PC-3 (cell line): ENCODE results near the gene FOXN3. TPM values are rescaled to one million over a fixed set of nuclear protein-coding genes. Genes with fewer than 3 reads are reported as not detected.

Experiments used
- ATAC-seq: fragments of 200-7000 bp; cut with Tn5 transposase; 2 replicates; pipeline ENCODE4 v1.9.1; 2020; ENCODE audit warnings: mild to moderate bottlenecking, moderate library complexity
- BruUV-seq: library from RNA; stranded (reverse); fragments of 400-500 nt; replicated peaks from 2 replicates; lab custom pipeline; 2021; lab: Mats Ljungman, UMichigan
- CTCF ChIA-PET: fragments of 300-600 bp; sonication (Branson Sonifier 250); formaldehyde crosslinking; loops from one replicate; lab custom pipeline; 2022; ENCODE audit warnings: antibody characterized with exemption; lab: Charles Lee
- POLR2A ChIA-PET: fragments of 300-600 bp; sonication (Branson Sonifier 250); formaldehyde crosslinking; loops from one replicate; lab custom pipeline; 2022; ENCODE audit warnings: antibody characterized with exemption; ENCODE audit not compliant: unreplicated experiment; lab: Charles Lee
- DNase-seq: peaks from one replicate; pipeline ENCODE4 v3.0.0-alpha.2; 2015
- H2AFZ ChIP-seq: fragments of 300-600 bp; sonication (generic); 2 replicates; pipeline ENCODE4 v1.6.0; 2016; ENCODE audit warnings: antibody characterized with exemption, low read length
- H3F3A ChIP-seq: fragments of 300-600 bp; sonication (generic); one replicate; pipeline ENCODE4 v1.6.0; 2017; ENCODE audit warnings: antibody characterized with exemption, low read length, control low read depth, mild to moderate bottlenecking; ENCODE audit not compliant: unreplicated experiment
- H3K27ac ChIP-seq: fragments of 300-600 bp; sonication (generic); 2 replicates; pipeline ENCODE4 v1.5.1; 2016; ENCODE audit warnings: mild to moderate bottlenecking, low read length
- H3K27me3 ChIP-seq: fragments of 300-600 bp; sonication (generic); 2 replicates; pipeline ENCODE4 v1.6.1; 2016; ENCODE audit warnings: low read length, mixed read lengths
- H3K36me3 ChIP-seq: fragments of 300-600 bp; sonication (generic); 2 replicates; pipeline ENCODE4 v1.6.1; 2016; ENCODE audit warnings: low read depth, mixed run types, low read length, mixed read lengths
- H3K4me1 ChIP-seq: fragments of 300-600 bp; sonication (generic); 2 replicates; pipeline ENCODE4 v1.5.1; 2016; ENCODE audit warnings: low read length; ENCODE audit not compliant: insufficient read depth
- H3K4me2 ChIP-seq: fragments of 300-600 bp; sonication (generic); 2 replicates; pipeline ENCODE4 v1.6.0; 2016; ENCODE audit warnings: low read length
- H3K4me3 ChIP-seq: fragments of 300-600 bp; sonication (generic); 2 replicates; pipeline ENCODE4 v1.5.1; 2016; ENCODE audit warnings: mild to moderate bottlenecking, low read length, mixed read lengths
- H3K79me2 ChIP-seq: fragments of 300-600 bp; sonication (generic); 2 replicates; pipeline ENCODE4 v1.6.1; 2017; ENCODE audit warnings: low read length, mixed read lengths
- H3K9ac ChIP-seq: fragments of 300-600 bp; sonication (generic); 2 replicates; pipeline ENCODE4 v1.6.0; 2016; ENCODE audit warnings: mild to moderate bottlenecking, low read length
- H3K9me2 ChIP-seq: fragments of 300-600 bp; sonication (generic); replicated peaks from 2 replicates; pipeline ENCODE4 v1.6.1; 2016; ENCODE audit warnings: mixed run types, low read length, mixed read lengths
- H3K9me3 ChIP-seq: fragments of 300-600 bp; sonication (generic); 2 replicates; pipeline ENCODE4 v1.6.1; 2016; ENCODE audit warnings: low read length, mixed read lengths
- H4K20me1 ChIP-seq: fragments of 300-600 bp; sonication (generic); 2 replicates; pipeline ENCODE4 v1.6.1; 2016; ENCODE audit warnings: low read length, mixed read lengths
- EZH2 ChIP-seq: fragments of 300-600 bp; sonication (generic); IDR thresholded peaks from one replicate; pipeline ENCODE4 v1.6.1; 2017; ENCODE audit warnings: antibody characterized with exemption, mild to moderate bottlenecking, low read length; ENCODE audit not compliant: unreplicated experiment
- EZH2phosphoT487 ChIP-seq: fragments of 300-600 bp; sonication (generic); IDR thresholded peaks from 2 replicates; pipeline ENCODE4 v1.6.1; 2018; ENCODE audit warnings: mild to moderate bottlenecking, antibody characterized with exemption, low read length, borderline replicate concordance
- intact Hi-C: fragments of 100-400 bp; cut with micrococcal nuclease; formaldehyde crosslinking; loops from 2 replicates; pipeline ENCODE4 v1.9.0; 2023
- total RNA-seq: library from RNA; depleted of rRNA; stranded (reverse); fragments of >200 nt; gene quantifications from 2 replicates; pipeline ENCODE4 v1.2.3, GENCODE V29; 2014
- TF ChIP-seq, protein P1 (sequence below): fragments of 300-600 bp; sonication (generic); conservative IDR thresholded peaks from 2 replicates; pipeline ENCODE4 v1.5.1; 2017; ENCODE audit warnings: antibody characterized with exemption, low read depth, mild to moderate bottlenecking, low read length

FOXN3 gene
- total RNA-seq, 1 experiment from 2014 or later, result 13.3 TPM

- H3K4me3 ChIP-seq, result no peak overlapping the region
- intact Hi-C loops, result no loop called here
Measured at GRCh38 chr14:89344920-89345254, 72.1 kb downstream of the FOXN3 start.

DNA sequence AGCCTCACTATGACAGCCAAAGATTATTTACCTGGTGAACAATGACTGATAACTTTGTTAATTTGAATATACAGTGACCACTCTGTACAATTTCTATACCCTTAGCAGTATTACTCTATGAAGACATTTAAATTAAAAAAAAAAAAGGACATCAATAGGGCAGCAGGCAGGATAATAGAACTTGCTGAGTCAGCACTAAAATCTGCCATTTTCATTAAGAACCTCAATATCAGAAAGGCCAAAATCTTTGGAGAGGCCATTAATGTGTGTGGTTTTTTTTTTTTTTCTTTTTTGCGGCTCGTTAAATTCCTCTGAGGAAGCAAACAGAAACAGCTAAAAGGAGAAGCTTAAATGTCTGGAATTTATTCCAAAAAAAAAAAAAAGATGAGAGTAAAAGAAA, 73.7 kb downstream of the FOXN3 start:
- Histone ChIP-seq H3K4me1 (no peaks in the 10 kb centered on the region), H2AFZ (no peak overlapping the region), H3K4me2 (no peak overlapping the region), H4K20me1 (0 out of 2 replicates have a peak, but pooled peaks cover 3% of the 10 kb centered on the region), H3K4me3 (no peak overlapping the region), H3F3A (no peaks in the 10 kb centered on the region), H3K9me2 (no peaks in the 10 kb centered on the region), H3K79me2 (no peaks in the 10 kb centered on the region), H3K27ac (no peak overlapping the region), H3K9me3 (no peaks in the 10 kb centered on the region), H3K9ac (no peak overlapping the region), H3K36me3 (no peaks in the 10 kb centered on the region), H3K27me3 (no peaks in the 10 kb centered on the region)
- no TSS peak for BruUV-seq
- intact Hi-C loops, result no loop called here
- no peak for DNase-seq
- ChIA-PET CTCF (no interaction called here), POLR2A (no interaction called here)
- no peak for TF ChIP-seq EZH2phosphoT487
- no peak for TF ChIP-seq EZH2
- TF ChIP-seq, protein P1, sequence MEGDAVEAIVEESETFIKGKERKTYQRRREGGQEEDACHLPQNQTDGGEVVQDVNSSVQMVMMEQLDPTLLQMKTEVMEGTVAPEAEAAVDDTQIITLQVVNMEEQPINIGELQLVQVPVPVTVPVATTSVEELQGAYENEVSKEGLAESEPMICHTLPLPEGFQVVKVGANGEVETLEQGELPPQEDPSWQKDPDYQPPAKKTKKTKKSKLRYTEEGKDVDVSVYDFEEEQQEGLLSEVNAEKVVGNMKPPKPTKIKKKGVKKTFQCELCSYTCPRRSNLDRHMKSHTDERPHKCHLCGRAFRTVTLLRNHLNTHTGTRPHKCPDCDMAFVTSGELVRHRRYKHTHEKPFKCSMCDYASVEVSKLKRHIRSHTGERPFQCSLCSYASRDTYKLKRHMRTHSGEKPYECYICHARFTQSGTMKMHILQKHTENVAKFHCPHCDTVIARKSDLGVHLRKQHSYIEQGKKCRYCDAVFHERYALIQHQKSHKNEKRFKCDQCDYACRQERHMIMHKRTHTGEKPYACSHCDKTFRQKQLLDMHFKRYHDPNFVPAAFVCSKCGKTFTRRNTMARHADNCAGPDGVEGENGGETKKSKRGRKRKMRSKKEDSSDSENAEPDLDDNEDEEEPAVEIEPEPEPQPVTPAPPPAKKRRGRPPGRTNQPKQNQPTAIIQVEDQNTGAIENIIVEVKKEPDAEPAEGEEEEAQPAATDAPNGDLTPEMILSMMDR, result no peak
- no peak for ATAC-seq

More at GRCh38 chr14:89344920-89345254, 72.1 kb downstream of the FOXN3 start:
- 0 out of 2 replicates have a peak, but pooled peaks cover 3% of the 10 kb centered on the region for H4K20me1 ChIP-seq
- H3K4me2 ChIP-seq, result no peak overlapping the region
- H3K79me2 ChIP-seq, result no peaks in the 10 kb centered on the region
- no peaks in the 10 kb centered on the region for H3K9me2 ChIP-seq
- CTCF ChIA-PET, result no interaction called here
- no peaks in the 10 kb centered on the region for H3K27me3 ChIP-seq
- no peak overlapping the region for H3K27ac ChIP-seq
- POLR2A ChIA-PET, result no interaction called here
- no peaks in the 10 kb centered on the region for H3K36me3 ChIP-seq
- TF ChIP-seq, protein P1, result no peak
- TF ChIP-seq EZH2, result no peak
- TF ChIP-seq EZH2phosphoT487, result no peak
- no peaks in the 10 kb centered on the region for H3F3A ChIP-seq
- DNase-seq (no peak), ATAC-seq (no peak)
- no TSS peak for BruUV-seq
- H3K4me1 ChIP-seq, result no peaks in the 10 kb centered on the region
- H3K9ac ChIP-seq, result no peak overlapping the region
- no peak overlapping the region for H2AFZ ChIP-seq
- H3K9me3 ChIP-seq, result no peaks in the 10 kb centered on the region

DNA sequence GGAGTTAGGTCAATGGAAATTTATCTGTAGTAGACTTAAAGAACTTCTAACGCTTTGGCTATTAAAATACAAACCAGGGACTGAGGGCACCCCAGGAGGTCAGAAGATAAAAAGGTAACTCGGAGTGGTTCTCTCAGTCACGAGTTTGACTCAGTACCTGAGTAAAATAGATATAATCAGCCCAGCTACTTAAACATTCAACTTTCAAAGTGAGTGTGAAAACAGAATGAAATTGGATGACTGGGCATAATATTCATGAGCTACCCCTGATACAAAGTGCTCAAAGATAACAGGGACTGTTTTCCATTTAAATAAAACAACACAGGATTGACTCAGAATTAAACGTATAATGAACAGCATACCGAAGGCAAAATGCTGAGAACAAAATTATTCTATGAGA, 75.0 kb downstream of the FOXN3 start:
- Histone ChIP-seq H3F3A (no peaks in the 10 kb centered on the region), H3K4me2 (no peak overlapping the region), H3K4me1 (no peaks in the 10 kb centered on the region), H3K79me2 (no peaks in the 10 kb centered on the region), H3K4me3 (no peak overlapping the region), H3K9ac (no peak overlapping the region), H3K36me3 (no peaks in the 10 kb centered on the region), H4K20me1 (0 out of 2 replicates have a peak, but pooled peaks cover 3% of the 10 kb centered on the region), H3K9me2 (no peaks in the 10 kb centered on the region), H2AFZ (no peak overlapping the region), H3K9me3 (no peaks in the 10 kb centered on the region), H3K27ac (no peak overlapping the region), H3K27me3 (no peaks in the 10 kb centered on the region)
- ChIA-PET CTCF (no interaction called here), POLR2A (no interaction called here)
- BruUV-seq, result no TSS peak
- TF ChIP-seq EZH2, result no peak
- TF ChIP-seq, protein P1, result no peak
- TF ChIP-seq EZH2phosphoT487, result no peak
- DNase-seq (no peak), ATAC-seq (no peak)
- intact Hi-C loops, result no loop called here
